ENCODE results near the gene ENPP3.

DNA sequence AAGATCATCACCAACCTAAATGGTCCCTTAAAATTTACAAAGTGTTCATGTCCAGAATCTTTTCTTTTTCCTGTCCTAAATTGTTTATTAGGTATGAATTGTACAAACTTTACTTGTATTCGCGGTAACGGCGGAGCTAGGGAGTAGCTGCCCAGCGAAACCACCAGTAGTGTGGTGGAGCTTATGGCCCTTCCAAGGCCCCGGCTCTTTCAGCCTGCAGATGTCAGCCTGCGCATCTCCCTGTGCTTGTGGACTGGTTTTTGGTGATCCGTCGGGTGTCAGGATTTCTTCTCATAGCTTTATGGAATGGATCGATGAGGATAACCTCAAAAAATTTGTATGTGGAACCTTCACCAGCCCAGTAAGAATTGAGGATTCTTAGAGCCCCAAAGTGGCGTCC is 143.5 kb downstream of the ENPP3 start:
- TF ChIP-seq, protein P1, sequence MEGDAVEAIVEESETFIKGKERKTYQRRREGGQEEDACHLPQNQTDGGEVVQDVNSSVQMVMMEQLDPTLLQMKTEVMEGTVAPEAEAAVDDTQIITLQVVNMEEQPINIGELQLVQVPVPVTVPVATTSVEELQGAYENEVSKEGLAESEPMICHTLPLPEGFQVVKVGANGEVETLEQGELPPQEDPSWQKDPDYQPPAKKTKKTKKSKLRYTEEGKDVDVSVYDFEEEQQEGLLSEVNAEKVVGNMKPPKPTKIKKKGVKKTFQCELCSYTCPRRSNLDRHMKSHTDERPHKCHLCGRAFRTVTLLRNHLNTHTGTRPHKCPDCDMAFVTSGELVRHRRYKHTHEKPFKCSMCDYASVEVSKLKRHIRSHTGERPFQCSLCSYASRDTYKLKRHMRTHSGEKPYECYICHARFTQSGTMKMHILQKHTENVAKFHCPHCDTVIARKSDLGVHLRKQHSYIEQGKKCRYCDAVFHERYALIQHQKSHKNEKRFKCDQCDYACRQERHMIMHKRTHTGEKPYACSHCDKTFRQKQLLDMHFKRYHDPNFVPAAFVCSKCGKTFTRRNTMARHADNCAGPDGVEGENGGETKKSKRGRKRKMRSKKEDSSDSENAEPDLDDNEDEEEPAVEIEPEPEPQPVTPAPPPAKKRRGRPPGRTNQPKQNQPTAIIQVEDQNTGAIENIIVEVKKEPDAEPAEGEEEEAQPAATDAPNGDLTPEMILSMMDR (IDR thresholded peaks at IDR 0.05; ENCODE audit: insufficient read depth, low read length, poor library complexity, severe bottlenecking), result no peak
- no peak for TF ChIP-seq EZH2phosphoT487 (conservative IDR thresholded peaks at IDR 0.05; ENCODE audit: low read length)
